Measurements from ENCODE around the gene CARD10. TPM values are rescaled to one million over a fixed set of nuclear protein-coding genes. Genes with fewer than 3 reads are reported as not detected.

CARD10 gene
- total and polyA plus RNA-seq, 2 of the 8 experiments (the other 6 are each of a cell fraction or from before 2014, with no cell fraction given): 13.5 to 14.4 TPM

DNA sequence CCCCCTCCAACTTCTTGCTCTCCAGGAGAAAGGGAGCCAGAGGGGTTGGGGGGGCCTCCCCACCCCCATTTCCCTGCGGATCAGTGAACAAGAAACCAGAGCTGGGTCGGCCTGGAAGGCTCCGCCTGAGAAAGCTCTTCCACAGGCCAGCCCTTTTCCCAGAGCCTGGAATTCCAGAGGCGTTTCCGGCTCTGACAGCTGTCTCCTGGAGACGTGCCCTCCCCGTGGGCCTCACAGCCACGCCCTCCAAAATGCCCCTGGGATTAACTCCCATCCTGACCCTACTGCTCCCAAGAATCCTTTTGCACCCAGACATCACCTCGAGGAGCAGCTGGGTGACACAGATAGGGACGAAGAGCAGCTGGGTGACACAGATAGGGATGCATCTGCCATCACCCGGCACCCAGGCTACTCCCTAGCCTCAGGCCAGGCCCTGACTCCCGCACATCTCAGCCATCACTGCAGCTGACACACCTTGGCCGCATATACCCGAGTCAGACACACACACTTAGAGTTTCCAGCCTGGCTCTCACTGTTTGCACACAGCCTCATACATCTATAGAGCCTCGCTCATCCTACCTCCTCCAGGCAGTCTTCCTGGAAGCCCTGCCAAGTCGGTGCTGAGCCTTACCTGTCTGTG is 33.4 kb upstream of the CARD10 start:
- Histone ChIP-seq H4K8ac (ENCODE audit: extremely low read depth, insufficient read depth, low read length) (no peak overlapping the region), H2BK5ac (ENCODE audit: low read depth, low read length) (no peak overlapping the region; the same call in 1 of the 2 replicates), H2AFZ (ENCODE audit: low read length) (no peak overlapping the region), H3K27me3 (replicated peaks in 1 of 4; ENCODE audit: control insufficient read depth in 3 of 4, extremely low read depth in 1 of 4, insufficient read depth in 3 of 4, low read length in 3 of 4) (peaks cover 0 to 7% (median 5%) of the 10 kb centered on the region in 4 experiments; a peak in 5 of 7 replicates), H3K79me1 (ENCODE audit: low read depth, low read length) (no peaks in the 10 kb centered on the region), H4K91ac (replicated peaks; ENCODE audit: insufficient read length, low read length) (no peak overlapping the region), H3K4me2 (ENCODE audit: insufficient read depth in 1 of 2, low read depth in 2 of 2, low read length in 2 of 2) (0 out of 4 replicates have a peak overlapping the region, but pooled peaks of 1 of the 2 experiments have one; percentile 33), H3K9ac (replicated peaks in 1 of 4; ENCODE audit: extremely low read depth in 1 of 4, low read depth in 3 of 4, low read length in 3 of 4) (no peak overlapping the region), H2AK5ac (ENCODE audit: low read depth, low read length) (no peak overlapping the region), H3K36me3 (ENCODE audit: control insufficient read depth in 2 of 4, insufficient read depth in 4 of 4, low read length in 3 of 4) (no peaks in the 10 kb centered on the region), H2BK120ac (replicated peaks; ENCODE audit: low read depth, low read length) (peak overlapping the region; percentile 6), H4K5ac (ENCODE audit: insufficient read length, low read depth, low read length) (no peak overlapping the region), H4K20me1 (replicated peaks in 1 of 2; ENCODE audit: control insufficient read depth in 1 of 2, insufficient read depth in 2 of 2, low read length in 2 of 2) (no peaks in the 10 kb centered on the region), H3K23ac (ENCODE audit: insufficient read length) (no peak overlapping the region), H3K27ac (ENCODE audit: low read depth, low read length) (no peak overlapping the region), H3K14ac (ENCODE audit: insufficient read length) (no peak overlapping the region), H2BK20ac (ENCODE audit: low read length) (no peak overlapping the region), H3K9me3 (ENCODE audit: insufficient read depth in 2 of 2, low read depth in 1 of 2, low read length in 1 of 2) (no peaks in the 10 kb centered on the region), H3K4me1 (replicated peaks in 1 of 4; ENCODE audit: control insufficient read depth in 3 of 4, insufficient read depth in 4 of 4, low read length in 3 of 4) (peaks cover 5 to 31% (median 13%) of the 10 kb centered on the region in 4 experiments), H3K4me3 (ENCODE audit: extremely low read depth in 1 of 4, insufficient read depth in 2 of 4, low read depth in 3 of 4, low read length in 4 of 4) (no peak overlapping the region), H3K4ac (replicated peaks; ENCODE audit: insufficient read length, low read depth, low read length) (peak overlapping the region; percentile 53), H3K23me2 (ENCODE audit: low read depth, low read length) (peaks cover 7% of the 10 kb centered on the region), H2BK12ac (ENCODE audit: low read depth, low read length) (no peak overlapping the region), H3K79me2 (ENCODE audit: control insufficient read depth in 1 of 2, insufficient read depth in 2 of 2, low read length in 2 of 2) (no peaks in the 10 kb centered on the region), H3K56ac (replicated peaks; ENCODE audit: insufficient read length, low read depth, low read length) (no peak overlapping the region), H3K18ac (ENCODE audit: extremely low read depth, low read length) (no peak overlapping the region), H2BK15ac (ENCODE audit: low read length) (no peak overlapping the region)
- 65% methylated on average over 15 of the region's 16 CpGs; no CpG with 5 or more reads in 1 of the 2 experiments for WGBS, 2 experiments (ENCODE audit: extremely low coverage in 1 of 2, insufficient coverage in 1 of 2, insufficient read length in 1 of 2, insufficient replicate concordance in 2 of 2, low coverage in 1 of 2, low lambda C conversion rate in 2 of 2, missing lambda C conversion rate in 1 of 2)
- no peak for FAIRE-seq
- CTCF ChIA-PET (ENCODE audit: partially characterized antibody): interaction anchor here (1.5 to 16.8 kb wide), 4 partner anchors 9 to 54 kb away, joined by 4 to 1347 read pairs (median 26); partner anchors contain the start of genes CDC42EP1 and LGALS2
- no peak for TF ChIP-seq KDM4A (IDR thresholded peaks at IDR 0.05; ENCODE audit: low read depth, low read length, severe bottlenecking)
- peak; percentile 76 for TF ChIP-seq TEAD4 (IDR thresholded peaks at IDR 0.05; ENCODE audit: low read depth, low read length)
- 0 out of 4 replicates have a peak, but pooled peaks have one; percentile 42 to 49 for TF ChIP-seq SIN3A (conservative IDR thresholded peaks at IDR 0.05 in 1 of 2, IDR thresholded peaks at IDR 0.05 in 1 of 2; ENCODE audit: low read depth in 1 of 2, low read length in 2 of 2)
- POLR2A ChIA-PET (ENCODE audit: partially characterized antibody): interaction anchor here (1.1 to 13.2 kb wide), 3 partner anchors 11 to 69 kb away, joined by 3 to 198 read pairs (median 3); partner anchors contain the start of gene CDC42EP1
- DNase-seq (ENCODE audit: low read depth in 1 of 2, low spot score in 2 of 2): peak in 1 of 2 experiments; percentile 62
